GM19099 (cell line): Measurements from ENCODE around the gene TMPRSS11F.

Experiments
- POLR2A ChIP-seq: IDR thresholded peaks from 3 replicates; pipeline ENCODE4 v1.6.1; 2011; ENCODE audit warnings: low read depth; ENCODE audit not compliant: insufficient read length; ENCODE audit errors: extremely low read depth

Gene TMPRSS11F

GRCh38 chr4:68119921-68120320 lies 9.7 kb downstream of the TMPRSS11F start:
- TF ChIP-seq POLR2A: no peak

GRCh38 chr4:68110441-68110840 lies 19.2 kb downstream of the TMPRSS11F start:
- TF ChIP-seq POLR2A: no peak

DNA sequence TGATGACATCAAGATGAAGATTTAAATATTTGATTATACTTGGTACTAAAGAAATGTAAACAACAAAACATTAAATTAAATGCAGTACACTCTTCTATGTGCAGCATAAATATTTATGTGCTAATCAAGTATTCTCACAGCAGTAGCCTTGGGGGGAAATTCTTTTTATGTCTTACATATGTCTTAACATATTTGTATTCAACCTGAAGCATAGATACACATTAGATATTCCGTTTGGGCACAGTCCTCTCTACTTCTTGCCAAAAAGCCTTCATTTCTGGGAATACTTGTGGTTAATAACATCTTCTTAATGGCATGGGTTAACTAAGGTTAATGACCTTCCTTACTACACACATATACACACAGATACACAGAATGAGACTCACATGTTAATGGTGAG lies 19.8 kb downstream of the TMPRSS11F start:
- TF ChIP-seq POLR2A: no peak

DNA sequence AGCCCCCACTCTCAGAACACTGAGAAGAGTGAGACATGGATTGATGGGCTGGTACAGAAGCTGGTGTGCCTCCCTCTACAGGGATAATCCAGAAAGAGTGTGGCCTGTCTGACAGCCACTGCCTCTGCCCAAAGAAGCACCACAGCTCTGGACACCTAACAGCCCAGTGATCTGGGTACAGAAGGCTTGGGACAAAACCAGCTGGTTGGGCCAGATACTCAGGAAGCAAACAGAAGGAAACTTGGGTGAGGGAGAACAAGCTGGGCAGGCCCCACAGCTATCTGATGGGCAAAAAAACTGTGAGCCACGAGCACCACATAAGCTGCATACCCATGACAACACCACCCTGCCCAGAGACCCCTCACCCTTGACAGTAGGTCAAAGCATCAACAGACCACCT lies 46.9 kb downstream of the TMPRSS11F start:
- no peak for TF ChIP-seq POLR2A

DNA sequence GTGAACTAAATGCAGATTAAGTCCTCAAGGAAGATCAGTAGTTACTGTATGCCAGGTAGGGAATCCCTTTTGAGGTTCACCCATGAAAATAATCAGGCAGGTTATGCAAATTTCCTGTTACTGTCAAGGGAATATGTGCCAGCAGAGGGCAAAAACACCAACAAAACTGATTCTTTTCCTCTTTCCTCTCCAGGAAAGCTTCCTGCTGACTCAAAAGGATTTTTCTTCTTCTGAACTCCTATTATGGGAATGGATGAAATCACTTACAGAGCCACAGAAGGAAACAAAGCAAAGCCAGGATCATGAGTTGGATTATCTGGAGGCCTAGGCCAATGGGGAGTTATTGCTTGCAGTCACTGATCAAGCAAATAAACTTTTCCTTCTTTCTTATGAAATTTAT lies 49.7 kb downstream of the TMPRSS11F start:
- no peak for TF ChIP-seq POLR2A

GRCh38 chr4:68077737-68078136 lies 51.9 kb downstream of the TMPRSS11F start:
- TF ChIP-seq POLR2A: no peak

- TF ChIP-seq POLR2A: no peak
These were observed 52.4 kb downstream of the TMPRSS11F start for GRCh38 chr4:68077301-68077700.

GRCh38 chr4:68076194-68076593 lies 53.5 kb downstream of the TMPRSS11F start:
- no peak for TF ChIP-seq POLR2A

DNA sequence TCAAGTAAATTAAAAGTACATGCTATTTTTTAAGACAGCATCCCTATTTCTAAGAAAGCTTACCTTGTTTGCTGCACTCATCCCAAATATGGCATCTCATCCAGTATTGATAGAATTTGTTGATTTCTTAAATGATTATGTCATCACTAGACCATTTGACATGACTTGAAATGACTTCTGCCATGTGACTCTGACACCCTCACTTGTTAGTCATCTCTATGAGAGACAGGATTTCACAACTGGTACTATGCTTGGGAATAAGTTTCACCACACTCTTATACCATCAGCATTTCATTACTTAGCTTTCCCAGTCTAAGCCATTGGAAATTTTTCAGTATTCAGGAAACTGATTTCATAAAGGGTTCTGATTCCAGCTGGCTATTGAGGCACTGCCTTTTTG lies 55.3 kb downstream of the TMPRSS11F start:
- no peak for TF ChIP-seq POLR2A

DNA sequence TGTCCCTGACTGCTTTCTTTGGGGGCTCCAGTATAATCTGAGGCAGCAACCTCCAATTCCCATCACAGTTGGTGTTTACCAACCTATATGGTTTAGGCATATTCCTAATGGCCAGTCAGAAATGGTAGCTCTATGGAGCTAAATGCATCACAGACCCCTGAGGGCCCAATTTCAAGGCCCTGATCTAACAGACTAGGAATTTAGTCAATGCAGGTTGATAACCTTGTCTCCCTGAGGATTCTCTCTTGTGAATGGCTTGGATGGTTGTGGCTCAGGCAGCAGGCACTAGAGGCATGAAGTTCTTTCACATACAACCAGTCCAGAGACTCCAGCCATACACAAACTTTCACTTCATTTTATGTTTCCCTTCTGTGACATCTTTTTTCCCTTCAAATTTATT lies 59.4 kb downstream of the TMPRSS11F start:
- no peak for TF ChIP-seq POLR2A

- no peak for TF ChIP-seq POLR2A
These were observed 67.2 kb downstream of the TMPRSS11F start for GRCh38 chr4:68062501-68062900.

GRCh38 chr4:68038272-68038671 lies 91.4 kb downstream of the TMPRSS11F start:
- no peak for TF ChIP-seq POLR2A

- TF ChIP-seq POLR2A: no peak
These were observed 108.5 kb downstream of the TMPRSS11F start for GRCh38 chr4:68021185-68021584.

DNA sequence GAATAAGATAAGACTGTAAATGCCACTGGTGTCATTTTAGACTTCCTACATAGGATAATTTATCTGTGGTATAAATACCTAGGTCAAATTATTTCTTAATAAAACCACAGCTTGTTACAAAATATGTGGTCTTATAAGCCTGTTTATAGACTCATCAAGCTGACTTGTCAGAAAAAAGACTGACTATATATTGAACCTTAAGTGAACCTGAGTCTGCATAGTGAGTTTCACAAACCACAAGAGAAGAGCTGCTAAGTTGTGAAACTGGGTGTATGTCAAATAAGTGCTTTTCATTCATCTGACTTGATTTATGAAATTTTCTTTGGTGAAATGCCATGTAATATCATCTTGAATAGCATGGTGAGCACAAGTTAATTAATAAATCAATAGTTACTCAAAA lies 118.0 kb downstream of the TMPRSS11F start:
- no peak for TF ChIP-seq POLR2A
